ENCODE measurements around the gene RBMY1A1.
"Not testable (repeated sequence)": the region's sequence is repeated elsewhere in the genome, so short reads cannot be mapped to it uniquely, and the experiment has no call there.

The RBMY1A1 gene
- total RNA-seq = 0 reads per million in 2 donors

- not testable (repeated sequence) for DNase-seq
These were observed at the start of gene RBMY1A1 for GRCh38 chrY:21534579-21534978. RBMY1A1 (plus strand) TSS chrY:21534879; CDS start chrY:21536892, 2,013 bp downstream.

GRCh38 chrY:21511038-21511437 lies 23.6 kb upstream of the RBMY1A1 start, which contains the start of gene RBMY1B:
RBMY1B (plus strand) TSS chrY:21511338; CDS start chrY:21513351, 2,013 bp downstream.
- not testable (repeated sequence) for DNase-seq

DNA sequence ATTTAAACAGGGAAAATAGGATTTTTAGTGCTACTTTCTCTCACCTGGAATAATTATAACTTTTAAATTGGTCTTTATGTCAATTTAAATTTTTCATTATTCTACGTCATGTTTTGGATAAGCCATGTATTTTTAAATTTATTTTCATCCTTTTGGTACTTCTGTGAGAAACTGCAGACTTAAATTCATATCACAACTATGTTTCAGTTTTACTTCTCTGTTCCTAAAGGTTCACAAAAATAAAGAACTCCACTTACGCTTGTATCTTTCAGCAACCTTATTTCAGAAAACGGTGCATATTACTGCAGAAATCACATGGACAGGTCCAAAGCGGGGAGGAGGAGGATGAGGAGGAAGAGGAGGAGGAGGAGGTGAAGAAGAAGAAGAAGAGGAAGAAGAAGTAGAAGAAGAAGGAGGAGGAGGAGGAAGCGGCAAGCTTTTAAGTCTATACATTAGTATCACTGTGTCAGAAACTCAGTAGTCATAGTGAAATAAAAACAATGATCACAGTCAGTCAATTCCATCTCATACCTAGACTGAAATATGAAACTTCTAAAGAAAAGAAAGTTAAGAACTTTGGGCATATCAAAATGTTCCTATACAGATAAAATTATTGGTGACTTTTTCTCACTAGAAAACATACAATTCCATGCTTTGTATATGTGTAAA lies 24.8 kb downstream of the RBMY1A1 start:
- DNase-seq = not testable (repeated sequence)

- no peak for DNase-seq
These were observed 50.8 kb downstream of the RBMY1A1 start for GRCh38 chrY:21585449-21585848.

- DNase-seq = not testable (repeated sequence)
These were observed 51.8 kb downstream of the RBMY1A1 start for GRCh38 chrY:21586454-21586853.

- no peak for DNase-seq
These were observed 57.4 kb downstream of the RBMY1A1 start for GRCh38 chrY:21592059-21592458.

DNA sequence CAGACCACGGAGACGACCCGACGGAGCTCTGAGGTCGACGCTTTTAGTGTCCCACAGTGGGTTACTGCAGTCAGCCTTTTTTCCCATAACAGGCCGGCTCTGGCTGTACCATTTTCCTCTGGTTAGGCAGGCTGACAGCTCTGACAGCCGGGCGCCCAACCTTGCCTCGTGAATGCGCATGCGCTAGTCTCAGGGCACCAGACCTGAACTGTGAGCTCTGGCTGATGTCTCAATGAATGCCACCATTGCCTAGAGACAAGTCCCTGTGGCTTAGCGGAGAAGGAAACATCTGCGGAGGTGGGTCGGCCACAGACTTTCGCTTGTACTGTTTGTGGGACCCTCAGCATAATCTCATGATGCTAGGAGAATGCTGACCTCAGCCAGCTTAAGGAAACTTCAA lies 61.6 kb downstream of the RBMY1A1 start:
- DNase-seq = not testable (repeated sequence)

Measured in T-helper 2 cell (primary cell).